HG02588 (cell line): ENCODE measurements around the gene CD46.
"Not testable (repeated sequence)": the region's sequence is repeated elsewhere in the genome, so short reads cannot be mapped to it uniquely, and the experiment has no call there.

ENCODE experiments used
- ATAC-seq: cut with Tn5 transposase; IDR thresholded peaks from one replicate; pipeline ENCODE4 v1.9.1; 2021; ENCODE audit warnings: mild to moderate bottlenecking, moderate library complexity; ENCODE audit not compliant: unreplicated experiment

The CD46 gene

DNA sequence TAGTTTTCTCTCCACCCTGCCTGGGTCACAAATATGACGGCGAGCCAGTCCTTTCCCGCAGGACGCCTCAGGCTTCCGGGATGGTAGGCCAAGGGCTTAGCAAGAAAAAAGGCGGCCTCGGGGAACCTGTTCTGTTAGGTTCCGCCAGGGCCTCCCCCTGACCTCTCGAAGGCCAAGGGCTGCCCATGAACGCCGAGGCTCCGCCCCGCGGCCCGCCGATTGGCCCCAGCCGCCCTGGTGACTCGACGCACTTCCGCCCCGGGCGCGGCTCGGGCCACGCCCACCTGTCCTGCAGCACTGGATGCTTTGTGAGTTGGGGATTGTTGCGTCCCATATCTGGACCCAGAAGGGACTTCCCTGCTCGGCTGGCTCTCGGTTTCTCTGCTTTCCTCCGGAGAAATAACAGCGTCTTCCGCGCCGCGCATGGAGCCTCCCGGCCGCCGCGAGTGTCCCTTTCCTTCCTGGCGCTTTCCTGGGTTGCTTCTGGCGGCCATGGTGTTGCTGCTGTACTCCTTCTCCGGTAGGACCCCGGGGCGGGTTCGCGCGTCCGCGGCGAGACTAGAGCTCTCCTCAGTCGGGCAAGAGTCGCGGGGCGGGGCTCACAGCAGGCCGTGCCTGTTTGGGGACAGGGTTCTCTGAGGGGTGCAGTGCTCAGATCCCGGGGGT is at the start of gene CD46:
TSS of gene CD46 (plus strand) at position 265 of the 666 bp plus-strand sequence. CDS start at position 424, 159 bp downstream.
- peak; percentile 96 for ATAC-seq

DNA sequence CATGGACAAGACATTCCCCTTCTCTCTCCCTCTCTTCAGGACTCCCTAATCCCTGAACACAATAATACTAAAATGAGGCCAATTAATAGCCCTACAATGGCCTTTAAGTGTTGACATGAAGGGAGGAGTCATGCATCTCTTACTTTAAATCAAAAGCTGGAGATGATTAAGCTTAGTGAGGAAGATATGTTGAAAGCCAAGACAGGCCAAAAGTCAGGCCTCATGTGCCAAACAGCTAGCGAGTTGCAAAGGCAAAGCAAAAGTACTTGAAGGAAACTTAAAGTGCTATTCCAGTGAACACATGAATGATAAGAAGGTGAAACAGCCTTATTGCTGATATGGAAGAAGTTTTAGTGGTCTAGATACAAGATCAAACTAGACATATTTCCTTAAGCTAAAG is 49.5 kb upstream of the CD46 start:
- ATAC-seq: no peak

DNA sequence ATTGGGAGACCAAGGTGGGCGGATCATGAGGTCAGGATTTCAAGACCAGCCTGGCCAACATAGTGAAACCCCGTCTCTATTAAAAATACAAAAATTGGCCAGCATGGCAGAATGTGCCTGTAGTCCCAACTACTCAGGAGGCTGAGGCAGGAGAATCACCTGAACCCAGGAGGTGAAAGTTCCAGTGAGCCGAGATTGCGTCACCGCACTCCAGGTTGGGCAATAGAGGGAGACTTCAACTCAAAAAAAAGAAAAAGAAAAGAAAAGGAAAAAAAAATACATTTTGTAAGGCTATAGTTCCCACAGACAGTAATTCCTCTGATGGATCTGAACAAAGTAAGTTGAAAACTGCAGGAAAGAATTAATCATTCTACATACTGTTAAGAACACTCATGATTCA is 48.1 kb upstream of the CD46 start:
- no peak for ATAC-seq

DNA sequence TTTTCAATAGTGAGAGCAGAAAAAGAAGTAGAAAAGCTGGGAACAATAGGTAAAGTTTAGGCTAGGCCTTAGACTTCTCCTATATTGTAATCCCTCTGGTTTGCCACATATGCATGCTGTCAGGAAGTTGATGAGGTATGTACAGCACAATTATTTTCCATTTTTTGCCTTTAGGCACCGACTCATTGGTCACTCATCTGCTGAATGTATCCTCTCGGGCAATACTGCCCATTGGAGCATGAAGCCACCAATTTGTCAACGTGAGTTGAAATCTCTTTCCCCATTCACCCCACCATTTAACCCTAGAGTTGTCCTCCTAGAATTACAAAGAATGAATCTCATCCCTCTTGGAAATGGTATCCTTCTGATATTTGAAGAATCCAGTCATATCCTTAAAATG is 43.9 kb upstream of the CD46 start:
- not testable (repeated sequence) for ATAC-seq

DNA sequence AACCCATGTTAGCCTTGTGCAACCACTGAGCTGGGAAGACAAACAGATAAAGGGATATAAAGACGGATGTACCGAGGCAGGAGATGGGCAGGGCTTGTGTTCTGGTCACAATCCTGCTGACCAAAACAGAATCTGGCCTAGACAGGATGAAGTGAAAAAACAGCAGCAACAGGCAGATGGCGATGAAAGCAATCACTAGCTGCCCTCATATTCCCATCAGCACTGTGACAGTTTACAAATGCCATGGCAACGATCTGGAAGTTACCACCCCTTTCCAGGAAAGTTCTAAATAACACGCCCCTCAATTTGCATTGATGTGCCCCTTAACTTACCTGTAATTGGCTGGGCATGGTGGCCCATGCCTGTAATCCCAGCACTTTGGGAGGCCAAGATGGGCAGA is 40.6 kb upstream of the CD46 start:
- no peak for ATAC-seq

DNA sequence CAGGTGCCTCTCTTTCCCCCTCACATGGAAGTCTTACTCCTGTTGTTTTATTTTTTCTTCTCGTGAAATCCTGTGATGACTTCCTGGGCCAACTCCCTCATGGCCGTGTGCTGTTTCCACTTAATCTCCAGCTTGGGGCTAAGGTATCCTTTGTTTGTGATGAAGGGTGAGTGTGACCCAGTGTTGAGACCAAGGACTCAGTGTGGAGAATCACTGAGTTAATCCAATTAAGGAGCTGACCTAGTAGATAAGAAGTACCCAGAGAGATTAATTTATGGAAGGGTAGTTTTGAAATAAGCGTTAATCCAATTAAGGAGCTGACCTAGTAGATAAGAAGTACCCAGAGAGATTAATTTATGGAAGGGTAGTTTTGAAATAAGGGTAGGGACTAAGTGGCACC is 39.2 kb upstream of the CD46 start:
- not testable (repeated sequence) for ATAC-seq

DNA sequence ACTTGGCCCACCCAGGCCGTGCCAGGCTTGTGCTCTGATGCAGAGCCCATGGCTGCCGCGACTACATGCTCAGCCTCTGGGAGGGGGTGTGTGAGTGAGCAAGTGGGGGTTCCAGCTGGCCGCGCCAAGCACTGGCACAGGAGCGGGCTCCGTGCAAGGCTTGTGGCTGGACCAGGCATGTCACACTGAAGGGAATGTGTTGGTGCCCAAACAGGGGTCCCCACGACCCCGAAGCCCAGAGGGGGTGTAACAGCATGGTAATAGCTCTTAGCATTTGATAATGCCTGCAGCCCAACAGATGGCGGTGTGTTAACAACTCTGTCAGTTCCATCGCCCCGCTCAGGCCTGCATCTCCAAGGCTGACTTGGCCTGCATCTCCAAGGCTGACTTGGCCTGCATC is 38.3 kb upstream of the CD46 start:
- ATAC-seq: no peak

DNA sequence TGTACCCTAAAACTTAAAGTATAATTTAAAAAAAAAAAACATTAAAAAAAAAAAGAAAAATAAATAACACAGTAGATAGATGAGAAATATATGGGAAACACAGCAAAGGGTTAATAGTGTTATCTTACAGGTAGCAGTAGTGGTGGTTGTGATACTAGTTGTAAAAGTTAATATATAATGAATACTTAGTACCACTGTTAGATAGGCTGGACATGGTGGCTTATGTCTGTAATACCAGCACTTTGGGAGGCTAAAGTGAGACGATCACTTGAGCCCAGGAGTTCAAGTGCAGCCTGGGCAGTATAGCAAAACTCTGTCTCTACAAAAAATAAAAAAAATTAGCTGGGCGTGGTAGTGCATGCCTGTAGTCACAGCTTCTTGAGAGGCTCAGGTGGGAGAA is 32.6 kb upstream of the CD46 start:
- ATAC-seq: no peak

DNA sequence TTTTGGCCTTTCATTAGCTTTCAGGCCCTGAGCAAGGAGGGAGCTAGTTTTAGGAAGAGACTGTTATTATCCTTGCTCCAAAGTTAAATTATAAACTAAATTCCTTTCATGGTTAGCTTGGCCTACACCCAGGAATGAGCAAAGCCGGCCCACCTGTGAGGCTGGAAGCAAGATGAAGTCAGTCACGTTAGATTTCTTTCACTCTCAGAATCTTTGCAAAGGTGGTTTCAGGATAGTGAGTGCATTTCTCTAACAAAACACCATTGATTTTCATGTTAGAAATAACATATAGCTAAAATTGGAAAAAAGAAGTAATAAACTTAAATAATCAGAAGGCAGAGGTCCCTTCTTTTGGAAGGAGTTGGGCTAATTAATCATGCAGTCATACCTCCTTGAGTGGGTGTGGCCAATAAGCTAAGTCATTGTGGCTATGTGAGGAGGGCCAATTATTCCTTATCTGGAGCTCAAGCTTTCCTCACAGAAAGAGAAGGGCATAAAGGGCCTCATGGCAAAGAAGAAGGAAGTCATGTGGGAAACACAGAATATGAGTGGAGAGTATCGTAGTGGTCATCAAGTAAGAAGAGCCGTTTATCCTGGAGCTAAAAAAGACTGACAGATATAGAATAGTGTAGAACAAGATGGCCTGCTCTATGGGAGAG is 23.5 kb upstream of the CD46 start:
- not testable (repeated sequence) for ATAC-seq

DNA sequence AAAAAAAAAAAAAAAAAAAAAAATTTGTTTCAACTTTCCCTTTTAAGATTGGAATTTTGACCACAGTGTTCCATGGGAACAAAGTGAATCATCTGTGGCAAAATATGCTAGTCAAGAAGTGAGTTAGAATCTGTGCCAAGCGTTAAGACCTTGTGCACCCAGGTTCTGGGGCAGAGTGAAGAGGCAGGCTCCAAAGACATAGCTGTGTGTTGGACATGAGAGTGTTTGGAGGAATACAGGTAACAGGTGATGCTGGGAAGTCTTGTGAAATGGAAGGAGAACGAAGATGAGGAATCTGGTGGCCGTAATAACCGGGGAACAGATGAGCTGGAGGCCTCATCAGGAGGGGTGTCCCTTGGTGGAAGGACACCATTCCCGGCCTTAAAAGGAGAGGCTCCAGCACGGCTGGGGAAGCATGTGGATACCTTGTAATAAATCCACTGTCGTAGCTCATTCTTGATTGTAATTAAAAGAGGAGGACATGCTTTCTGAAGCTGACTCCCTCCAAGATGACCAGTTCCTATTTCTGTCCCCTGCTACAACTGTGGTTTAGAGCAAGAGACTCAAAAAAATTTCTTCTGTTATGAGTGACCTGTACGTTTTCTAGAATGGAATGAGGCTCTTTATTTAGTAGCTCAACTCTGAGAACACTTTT is 14.2 kb upstream of the CD46 start:
- not testable (repeated sequence) for ATAC-seq

DNA sequence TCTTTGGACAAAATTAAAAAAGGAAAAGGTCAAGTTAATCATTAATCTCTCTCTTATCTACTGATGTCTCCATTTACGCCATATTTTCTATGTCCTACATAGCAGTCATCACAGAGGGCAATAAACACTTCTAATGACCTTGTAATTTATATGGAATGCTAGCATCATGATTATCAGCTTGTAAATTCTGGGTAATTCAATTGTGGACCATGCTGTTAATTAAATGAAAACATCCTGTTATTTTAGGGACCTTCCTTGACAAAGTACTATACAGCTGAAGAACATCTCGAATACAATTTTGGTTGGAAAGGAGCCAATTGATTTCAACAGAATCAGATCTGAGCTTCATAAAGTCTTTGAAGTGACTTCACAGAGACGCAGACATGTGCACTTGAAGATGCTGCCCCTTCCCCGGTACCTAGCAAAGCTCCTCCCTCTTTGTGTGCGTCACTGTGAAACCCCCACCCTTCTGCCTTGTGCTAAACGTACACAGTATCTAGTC is 13.6 kb upstream of the CD46 start:
- ATAC-seq: not testable (repeated sequence)

DNA sequence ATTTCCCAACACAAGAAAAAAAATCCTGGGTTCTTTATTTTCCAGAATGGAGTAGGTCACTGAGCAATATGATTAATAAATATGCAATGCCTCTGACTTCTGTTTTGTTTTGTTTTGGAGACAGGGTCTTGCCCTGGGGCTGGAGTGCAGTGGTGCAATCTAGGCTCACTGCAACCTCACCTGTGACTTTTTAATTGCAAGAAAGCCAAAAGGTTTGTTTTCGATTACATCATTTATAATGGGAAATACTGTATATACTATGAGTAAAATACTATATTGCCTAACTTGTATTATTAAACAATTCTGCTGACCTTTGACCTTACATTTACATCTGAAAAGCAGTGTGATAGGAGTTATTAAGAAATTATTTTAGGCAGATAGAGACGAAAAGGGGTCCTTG is 11.6 kb upstream of the CD46 start:
- no peak for ATAC-seq

DNA sequence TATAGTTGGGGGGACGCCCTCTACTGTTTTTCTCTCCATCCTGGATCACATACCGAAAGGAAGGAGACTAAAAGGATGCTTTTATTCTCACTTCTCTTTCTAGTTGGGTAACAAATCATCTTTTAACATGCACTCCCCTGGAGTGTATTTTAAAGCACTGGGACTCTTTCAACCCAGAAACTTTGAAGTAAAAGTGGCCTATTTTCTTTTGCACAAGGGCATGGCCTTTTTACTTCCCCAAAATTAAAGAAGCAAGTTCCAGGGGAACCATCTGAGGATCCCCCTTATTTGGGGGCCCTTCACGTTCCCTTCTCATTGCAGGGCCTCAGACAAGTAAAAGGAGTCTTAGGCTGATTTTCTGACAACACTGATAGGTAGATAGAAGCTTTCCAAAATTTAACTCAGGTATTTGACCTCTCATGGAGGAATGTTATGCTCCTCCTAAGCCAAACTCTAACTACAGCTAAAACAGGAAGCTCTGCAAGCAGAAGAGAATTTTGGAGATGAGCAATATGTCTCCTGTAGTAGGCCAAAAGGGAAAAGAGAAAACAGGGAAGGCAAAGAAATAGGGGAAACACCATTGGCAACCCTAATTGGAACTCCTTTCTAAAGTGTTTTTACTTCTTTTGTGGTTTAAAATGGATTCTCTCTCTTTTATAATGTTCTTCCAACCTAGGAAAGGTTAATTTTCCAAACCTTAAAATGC is 8.9 kb upstream of the CD46 start:
- ATAC-seq: no peak

DNA sequence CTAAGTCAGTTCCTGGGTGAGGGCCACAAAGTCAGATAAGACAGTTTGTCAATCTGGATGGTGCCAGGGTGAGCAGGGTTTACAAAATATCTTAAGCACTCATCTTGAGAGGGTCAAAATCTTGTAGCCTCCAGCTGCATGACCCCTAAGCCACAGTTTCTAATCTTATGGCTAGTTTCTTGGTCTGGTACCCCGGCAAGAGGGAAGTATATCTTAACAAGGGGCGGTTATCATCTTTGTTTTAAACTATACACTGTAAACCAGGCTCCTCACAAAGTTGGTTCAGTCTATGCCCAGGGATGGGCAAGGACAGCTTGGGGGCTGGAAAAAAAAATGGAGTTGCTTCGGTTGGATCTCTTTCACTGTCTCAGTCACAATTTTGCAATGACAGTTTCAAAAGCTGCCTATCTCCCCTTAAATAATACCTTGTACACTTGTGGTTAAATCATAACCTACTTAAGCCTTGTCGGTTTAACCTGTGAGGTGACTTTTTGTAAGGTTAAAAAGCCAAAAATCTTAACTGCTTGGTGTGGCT is 7.8 kb upstream of the CD46 start:
- ATAC-seq: no peak

DNA sequence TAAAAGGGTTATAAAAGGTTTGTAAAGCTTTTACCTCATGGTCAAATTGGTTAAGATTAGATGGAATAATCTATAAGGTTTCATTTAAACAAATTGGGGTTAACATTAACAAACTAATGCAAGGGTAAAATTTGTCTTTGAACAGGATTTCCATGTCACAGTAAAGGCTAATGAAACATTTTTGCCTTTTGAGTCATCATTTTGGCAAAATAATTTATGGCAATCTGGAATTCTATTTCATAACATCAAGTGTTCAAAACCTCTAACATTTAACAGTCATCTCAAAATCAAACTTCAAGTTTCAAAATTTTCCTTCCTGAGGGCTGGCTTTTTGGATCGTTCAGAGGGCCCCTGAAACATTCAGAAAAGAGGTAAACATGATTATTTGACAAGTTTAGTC is 6.6 kb upstream of the CD46 start:
- ATAC-seq: no peak

DNA sequence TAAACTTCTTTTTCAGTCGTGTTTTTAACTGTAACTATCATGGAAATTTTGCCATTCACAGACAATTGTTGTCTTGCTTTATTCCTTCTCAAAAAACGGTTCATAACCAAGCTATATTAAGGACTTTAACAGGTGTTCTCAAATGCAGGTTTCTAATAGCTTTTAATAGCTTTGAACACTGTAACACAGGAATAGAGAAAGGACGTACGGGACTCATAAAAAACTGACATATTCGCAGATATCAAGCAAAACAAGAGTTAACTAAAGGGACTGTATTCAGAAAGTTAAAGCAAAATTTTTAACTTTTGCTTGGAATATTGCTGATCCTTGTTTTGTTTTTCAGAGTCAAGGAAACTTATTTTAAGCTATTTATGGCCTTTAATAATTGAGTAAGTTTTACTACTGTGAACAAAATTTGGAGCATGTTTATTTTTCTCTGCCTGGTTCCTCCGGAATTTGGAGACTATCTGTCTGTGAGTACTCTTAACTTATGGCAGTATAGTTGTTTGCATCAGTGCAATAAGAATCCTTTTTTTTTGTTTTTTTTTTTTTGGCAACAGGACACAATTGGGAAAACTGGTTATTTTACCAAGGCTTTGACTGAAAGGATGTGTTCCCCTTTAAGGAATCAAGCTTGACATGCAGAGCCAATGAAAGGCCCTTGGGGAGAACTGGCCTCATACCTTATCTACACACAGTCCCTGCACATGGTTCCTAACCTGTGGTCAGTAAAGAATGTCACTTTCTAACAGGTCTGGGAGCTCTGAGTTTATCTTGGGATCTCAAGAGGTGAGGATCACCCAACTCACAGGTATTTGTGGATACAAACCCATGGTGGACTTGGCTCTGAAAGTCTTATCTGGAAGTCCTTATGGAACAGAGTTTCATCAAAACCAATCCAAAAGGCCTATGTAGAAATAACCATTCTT is 5.8 kb upstream of the CD46 start:
- no peak for ATAC-seq

DNA sequence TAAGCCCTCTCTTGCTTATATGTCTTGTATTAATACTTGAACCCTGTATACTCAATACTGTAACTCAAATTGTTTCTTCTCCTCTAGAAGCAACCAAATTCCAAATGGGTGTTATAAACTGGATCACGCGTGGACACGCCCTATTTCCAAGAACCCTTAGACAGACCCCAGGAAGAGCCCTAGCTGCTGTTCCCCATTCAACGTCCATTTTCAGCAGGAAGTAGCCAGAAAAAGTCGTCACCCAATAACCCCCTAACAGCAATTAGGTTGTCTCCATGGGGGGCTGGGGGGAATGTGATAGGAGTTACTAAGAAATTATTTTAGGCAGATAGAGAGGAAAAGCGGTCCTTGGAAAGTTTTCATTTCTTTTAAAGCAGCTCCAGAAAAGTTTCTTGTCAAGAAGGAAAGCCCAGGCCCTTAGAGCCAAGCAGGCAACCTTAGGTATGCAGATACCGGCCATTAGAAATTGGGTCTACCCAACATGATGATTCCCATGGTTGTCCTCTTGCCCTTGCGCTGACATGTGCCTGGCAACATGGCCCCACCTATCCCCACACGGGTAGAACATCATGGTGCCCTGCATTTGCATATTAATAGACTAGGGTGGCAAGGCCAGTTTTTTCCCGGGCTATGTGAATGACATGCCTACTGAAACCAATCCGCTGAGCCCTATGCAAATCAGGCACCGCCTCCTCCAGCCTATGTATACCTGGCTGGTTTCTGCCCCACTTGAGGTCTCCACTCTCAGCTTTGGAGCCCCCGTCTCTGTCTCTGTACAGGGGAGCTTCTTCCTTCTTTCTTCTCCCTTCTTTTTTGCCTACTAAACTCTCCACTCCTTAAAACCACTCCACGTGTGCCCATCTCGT is 4.0 kb upstream of the CD46 start:
- ATAC-seq: no peak

DNA sequence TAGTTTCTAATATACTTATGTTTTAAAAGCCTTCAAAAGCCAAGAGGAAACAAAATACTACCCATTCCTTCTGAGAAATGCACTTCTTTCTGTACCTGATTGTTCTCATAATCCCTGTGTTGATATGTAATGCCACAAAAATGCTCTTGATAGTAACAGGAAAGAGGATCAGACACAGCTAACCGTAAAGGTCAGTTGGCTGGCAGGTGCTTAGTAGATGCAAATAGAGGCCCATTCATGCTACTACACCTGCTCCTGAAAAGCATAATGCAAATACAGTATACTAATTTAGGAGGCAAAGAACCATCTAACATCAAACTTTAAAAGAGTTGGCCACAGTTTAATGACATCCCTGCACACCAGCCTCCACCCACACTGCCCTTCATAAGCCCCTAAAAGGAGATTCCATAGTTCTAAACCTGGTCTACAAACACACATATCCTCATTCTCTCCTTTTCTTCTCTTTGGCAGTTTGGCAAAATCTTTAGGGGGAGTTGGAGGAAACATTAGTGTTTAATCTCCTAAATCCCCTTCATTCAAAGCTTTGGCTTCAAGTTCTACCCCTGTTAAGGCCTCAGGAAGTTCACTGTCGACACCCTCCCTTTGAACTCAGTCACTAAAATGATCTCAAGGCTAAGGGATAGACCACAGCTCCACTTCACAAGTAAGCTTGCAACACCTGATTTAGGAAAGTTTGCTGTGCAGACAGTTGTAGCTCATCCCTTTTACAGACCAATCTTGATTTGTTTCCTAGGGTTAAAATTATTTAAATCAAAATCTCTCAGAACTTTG is 2.9 kb upstream of the CD46 start:
- no peak for ATAC-seq
